Peyer's patch (tissue), 4 donors: ENCODE results near the gene SOS2.

Experiments used
- CTCF ChIP-seq, 6 experiments: fragments of 450-650 bp in 4 of 6; fragments of 200-600 bp in 2 of 6; sonication (generic) in 1 of 6; IDR thresholded peaks; one replicate each; pipeline ENCODE4 v1.5.1; 2017 to 2019; ENCODE audit warnings: antibody characterized with exemption in 6 of 6, mild to moderate bottlenecking in 3 of 6, moderate library complexity in 1 of 6
- POLR2A ChIP-seq, 2 donors: fragments of 450-650 bp; IDR thresholded peaks; one replicate each; pipeline ENCODE4 v1.5.1; 2017; ENCODE audit warnings: antibody characterized with exemption in 2 of 2, mild to moderate bottlenecking in 2 of 2, moderate library complexity in 2 of 2

- TF ChIP-seq CTCF (IDR thresholded peaks at IDR 0.05) (no peak), POLR2A (IDR thresholded peaks at IDR 0.05) (no peak)
These were observed 32.9 kb downstream of the SOS2 start for GRCh38 chr14:50198499-50198898.
